ENCODE measurements around the gene PTPRJ. TPM values are rescaled to one million over a fixed set of nuclear protein-coding genes. Genes with fewer than 3 reads are reported as not detected.
A peak's percentile ranks its signal among the peaks of the same experiment; 100 is the strongest.
"Not testable (repeated sequence)": the region's sequence is repeated elsewhere in the genome, so short reads cannot be mapped to it uniquely, and the experiment has no call there.

PTPRJ gene
- total RNA-seq: 10.5 and 12.4 TPM in 2 replicates
- polyA plus RNA-seq: 8.9 and 12.2 TPM in 2 replicates

DNA sequence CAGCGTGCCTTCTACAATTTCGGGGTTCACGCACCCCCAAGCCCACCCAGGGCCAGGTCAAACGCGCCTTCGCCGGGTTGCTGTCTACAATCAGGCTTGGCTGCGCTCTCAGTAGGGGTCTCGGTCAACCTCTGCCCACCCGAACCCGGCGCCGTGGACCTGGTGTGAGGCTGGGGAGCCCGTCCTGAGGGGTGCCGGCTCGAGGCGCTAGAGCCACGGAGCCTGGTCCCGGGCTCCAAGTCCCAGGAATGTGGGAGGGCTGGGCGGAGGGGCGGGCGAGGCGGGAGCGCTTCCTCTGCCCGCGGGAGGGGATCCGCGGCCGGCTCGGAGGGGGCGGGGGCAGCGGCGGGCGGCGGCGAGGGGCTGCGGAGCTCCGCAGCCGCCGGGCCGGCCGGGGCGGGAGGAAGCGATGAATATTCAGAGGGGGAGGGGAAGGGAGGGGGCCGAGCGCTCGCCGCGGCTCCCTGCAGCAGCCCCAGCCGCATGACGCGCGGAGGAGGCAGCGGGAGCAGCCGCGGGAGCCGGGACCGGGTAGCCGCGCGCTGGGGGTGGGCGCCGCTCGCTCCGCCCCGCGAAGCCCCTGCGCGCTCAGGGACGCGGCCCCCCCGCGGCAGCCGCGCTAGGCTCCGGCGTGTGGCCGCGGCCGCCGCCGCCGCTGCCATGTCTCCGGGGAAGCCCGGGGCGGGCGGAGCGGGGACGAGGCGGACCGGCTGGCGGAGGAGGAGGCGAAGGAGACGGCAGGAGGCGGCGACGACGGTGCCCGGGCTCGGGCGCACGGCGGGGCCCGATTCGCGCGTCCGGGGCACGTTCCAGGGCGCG is at the start of gene PTPRJ:
Gene PTPRJ (plus strand): TSS at position 472 of the 819 bp plus-strand sequence. CDS start 354 bp downstream, outside the sequence.
- peak; percentile 72 to 88 for DNase-seq (ENCODE audit: low read depth in 1 of 2, low spot score in 1 of 2)
- TF ChIP-seq, protein P1, sequence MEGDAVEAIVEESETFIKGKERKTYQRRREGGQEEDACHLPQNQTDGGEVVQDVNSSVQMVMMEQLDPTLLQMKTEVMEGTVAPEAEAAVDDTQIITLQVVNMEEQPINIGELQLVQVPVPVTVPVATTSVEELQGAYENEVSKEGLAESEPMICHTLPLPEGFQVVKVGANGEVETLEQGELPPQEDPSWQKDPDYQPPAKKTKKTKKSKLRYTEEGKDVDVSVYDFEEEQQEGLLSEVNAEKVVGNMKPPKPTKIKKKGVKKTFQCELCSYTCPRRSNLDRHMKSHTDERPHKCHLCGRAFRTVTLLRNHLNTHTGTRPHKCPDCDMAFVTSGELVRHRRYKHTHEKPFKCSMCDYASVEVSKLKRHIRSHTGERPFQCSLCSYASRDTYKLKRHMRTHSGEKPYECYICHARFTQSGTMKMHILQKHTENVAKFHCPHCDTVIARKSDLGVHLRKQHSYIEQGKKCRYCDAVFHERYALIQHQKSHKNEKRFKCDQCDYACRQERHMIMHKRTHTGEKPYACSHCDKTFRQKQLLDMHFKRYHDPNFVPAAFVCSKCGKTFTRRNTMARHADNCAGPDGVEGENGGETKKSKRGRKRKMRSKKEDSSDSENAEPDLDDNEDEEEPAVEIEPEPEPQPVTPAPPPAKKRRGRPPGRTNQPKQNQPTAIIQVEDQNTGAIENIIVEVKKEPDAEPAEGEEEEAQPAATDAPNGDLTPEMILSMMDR (IDR thresholded peaks at IDR 0.05; ENCODE audit: low read depth, low read length): no peak
- Histone ChIP-seq H3K9me3 (ENCODE audit: low read depth) (no peaks in the 10 kb centered on the region), H3K4me3 (peak within 1 kb of the TSS; percentile 96), H3K36me3 (no peaks in the 10 kb centered on the region), H3K4me1 (ENCODE audit: low read depth) (peaks cover 18% of the 10 kb centered on the region), H3K27ac (peak within 1 kb of the TSS; percentile 77), H3K27me3 (no peaks in the 10 kb centered on the region)

DNA sequence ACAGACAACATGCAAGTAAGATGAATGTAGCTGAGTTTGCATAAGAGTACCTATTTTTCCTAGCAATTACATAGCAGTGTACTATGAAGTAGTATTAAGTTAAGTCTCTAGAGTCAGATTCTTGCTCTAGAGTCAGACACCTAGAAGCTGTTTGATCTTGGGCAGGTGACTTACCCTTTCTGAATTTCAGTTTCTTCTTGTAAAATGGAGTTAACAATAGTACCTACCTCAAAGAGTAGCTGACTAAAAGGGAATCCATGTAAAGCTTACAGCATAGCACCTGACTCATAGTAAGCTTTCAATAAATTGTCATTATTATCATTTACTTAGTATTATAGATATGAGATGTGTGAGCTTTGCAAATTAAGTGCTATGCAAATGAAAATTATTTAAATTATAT is 47.8 kb upstream of the PTPRJ start:
- H3K9me3 ChIP-seq (ENCODE audit: low read depth): no peaks in the 10 kb centered on the region
- TF ChIP-seq, protein P1 (IDR thresholded peaks at IDR 0.05; ENCODE audit: low read depth, low read length): no peak
- no peaks in the 10 kb centered on the region for H3K4me1 ChIP-seq (ENCODE audit: low read depth)
- H3K27me3 ChIP-seq: no peaks in the 10 kb centered on the region
- H3K4me3 ChIP-seq: no peak overlapping the region
- H3K27ac ChIP-seq: no peak overlapping the region
- no peaks in the 10 kb centered on the region for H3K36me3 ChIP-seq
- no peak for DNase-seq (ENCODE audit: low read depth in 1 of 2, low spot score in 1 of 2)

DNA sequence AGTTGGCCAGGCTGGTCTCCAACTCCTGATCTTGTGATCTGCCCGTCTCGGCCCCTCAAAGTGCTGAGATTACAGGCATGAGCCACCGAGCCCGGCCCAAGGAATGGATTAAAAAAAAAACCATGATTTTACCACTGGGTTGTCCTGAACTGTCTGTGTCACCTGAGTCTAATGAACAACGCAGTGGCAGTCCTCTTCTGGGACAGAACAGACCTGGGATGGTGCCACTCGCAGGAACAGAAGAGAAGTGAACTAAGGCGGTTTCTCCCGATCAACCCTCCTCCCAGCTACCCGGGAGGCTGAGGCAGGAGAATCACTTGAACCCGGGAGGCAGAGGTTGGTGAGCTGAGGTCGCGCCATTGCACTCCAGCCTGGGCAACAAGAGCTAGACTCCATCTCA is 46.6 kb upstream of the PTPRJ start:
- not testable (repeated sequence) for H3K4me1 ChIP-seq (ENCODE audit: low read depth); H3K27me3 ChIP-seq; H3K9me3 ChIP-seq (ENCODE audit: low read depth); H3K36me3 ChIP-seq; H3K27ac ChIP-seq; DNase-seq (ENCODE audit: low read depth in 1 of 2, low spot score in 1 of 2); H3K4me3 ChIP-seq

DNA sequence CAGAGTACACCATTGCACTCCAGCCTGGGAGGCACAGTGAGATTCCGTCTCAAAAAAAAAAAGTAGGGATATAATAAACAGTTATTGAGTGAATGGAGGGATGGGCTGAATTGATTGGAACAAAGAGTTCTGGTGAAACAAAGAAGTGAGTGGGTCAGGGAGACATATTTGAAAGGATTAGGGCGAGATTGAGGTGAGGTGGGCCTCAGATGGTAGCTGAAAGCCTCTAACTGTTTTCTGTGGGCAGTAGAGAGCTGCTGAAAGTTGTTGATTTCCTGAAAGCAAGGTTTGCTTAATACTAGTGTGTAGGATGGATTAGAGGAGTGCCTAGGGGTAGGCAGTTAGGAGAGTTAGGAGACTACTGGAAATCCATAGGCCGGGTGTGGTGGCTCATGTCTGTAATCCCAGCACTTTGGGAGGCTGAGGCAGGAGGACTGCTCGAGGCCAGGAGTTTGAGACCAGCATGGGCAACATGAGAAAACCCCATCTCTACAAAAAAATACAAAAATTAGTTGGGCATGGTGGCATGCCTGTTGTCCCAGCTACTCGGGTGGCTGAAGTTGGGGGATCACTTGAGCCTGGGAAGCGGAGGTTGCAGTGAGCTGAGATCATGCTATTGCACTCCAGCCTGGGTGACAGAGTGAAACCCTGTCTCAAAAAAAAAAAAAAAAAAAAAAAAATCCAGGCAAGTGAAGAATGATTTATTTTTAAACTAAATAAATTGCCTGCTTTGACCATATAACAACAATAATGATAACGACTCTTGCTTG is 41.4 kb upstream of the PTPRJ start:
- Histone ChIP-seq H3K36me3 (no peaks in the 10 kb centered on the region), H3K9me3 (ENCODE audit: low read depth) (no peaks in the 10 kb centered on the region), H3K27me3 (no peaks in the 10 kb centered on the region), H3K4me1 (ENCODE audit: low read depth) (no peaks in the 10 kb centered on the region), H3K4me3 (no peak overlapping the region), H3K27ac (no peak overlapping the region)
- DNase-seq (ENCODE audit: low read depth in 1 of 2, low spot score in 1 of 2): no peak
- TF ChIP-seq, protein P1 (IDR thresholded peaks at IDR 0.05; ENCODE audit: low read depth, low read length): no peak

DNA sequence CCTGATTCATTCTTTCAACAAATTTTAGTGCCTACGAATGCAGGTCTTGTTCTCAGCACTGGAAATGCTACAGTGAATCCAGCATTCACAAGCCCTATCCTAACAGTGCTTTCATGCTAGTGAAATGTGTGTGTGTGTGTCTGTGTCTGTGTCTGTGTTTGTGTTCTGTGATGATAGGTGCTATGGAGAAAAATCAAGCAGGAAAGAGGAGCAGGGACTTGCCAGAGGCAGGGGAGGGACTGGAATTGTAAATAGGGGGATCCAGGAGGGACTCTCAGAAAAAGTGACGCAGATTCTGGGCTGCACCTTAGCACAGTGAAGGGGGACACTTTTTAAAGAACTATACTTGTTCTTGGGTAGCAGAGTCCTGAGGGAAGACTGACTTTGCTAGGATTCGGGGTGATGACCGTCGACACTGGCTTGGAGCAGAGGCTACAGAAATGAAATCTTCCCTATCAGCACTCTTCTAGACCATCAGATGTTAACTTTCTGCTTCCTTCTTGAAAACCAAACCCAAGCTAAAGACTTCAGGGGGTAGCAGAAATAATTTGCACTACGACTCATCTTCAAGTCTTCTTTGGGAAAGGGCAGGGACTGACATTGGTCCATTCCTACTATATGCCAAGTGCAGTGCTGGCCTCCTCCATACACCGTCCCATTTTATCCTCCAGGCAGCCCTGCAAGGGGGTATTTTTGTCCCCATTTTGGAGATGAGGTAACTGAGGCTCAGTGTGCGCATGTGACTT is 39.3 kb upstream of the PTPRJ start:
- TF ChIP-seq, protein P1 (IDR thresholded peaks at IDR 0.05; ENCODE audit: low read depth, low read length): no peak
- Histone ChIP-seq H3K27me3 (no peaks in the 10 kb centered on the region), H3K36me3 (no peaks in the 10 kb centered on the region), H3K27ac (no peak overlapping the region), H3K9me3 (ENCODE audit: low read depth) (no peaks in the 10 kb centered on the region), H3K4me1 (ENCODE audit: low read depth) (no peaks in the 10 kb centered on the region), H3K4me3 (no peak overlapping the region)
- no peak for DNase-seq (ENCODE audit: low read depth in 1 of 2, low spot score in 1 of 2)

Data from cardiac muscle cell (in vitro differentiated cells and primary cell).